Esophagus squamous epithelium (tissue), 5 donors: ENCODE data around the gene RCAN1. TPM values are rescaled to one million over a fixed set of nuclear protein-coding genes. Genes with fewer than 3 reads are reported as not detected.

Source experiments
- DNase-seq: peaks from one replicate; lab custom pipeline; 2025; lab: John Stamatoyannopoulos, UW
- H3K27ac ChIP-seq, 4 donors: fragments of 200-600 bp; sonication (generic); one replicate each; pipeline ENCODE4 v1.5.1; 2016 to 2019; ENCODE audit warnings: mild to moderate bottlenecking in 1 of 4
- H3K27me3 ChIP-seq, 4 donors: fragments of 200-600 bp; sonication (generic); 1 replicate in 3 of 4; 2 replicates in 1 of 4; pipeline versions ENCODE4 v1.5.1 to v1.6.0; 2017 to 2021; ENCODE audit warnings: antibody characterized with exemption in 1 of 4
- H3K36me3 ChIP-seq, 3 donors: fragments of 200-600 bp; sonication (generic); one replicate each; pipeline ENCODE4 v1.5.1; 2016 to 2019
- H3K4me1 ChIP-seq, 3 donors: fragments of 200-600 bp; sonication (generic); one replicate each; pipeline ENCODE4 v1.5.1; 2017 to 2019
- H3K4me3 ChIP-seq, 4 donors: fragments of 200-600 bp; sonication (generic); 1 replicate in 3 of 4; 2 replicates in 1 of 4; pipeline ENCODE4 v1.5.1; 2016 to 2019; ENCODE audit warnings: mild to moderate bottlenecking in 2 of 4, moderate library complexity in 1 of 4
- H3K9me3 ChIP-seq, 3 donors: fragments of 200-600 bp; sonication (generic); one replicate each; pipeline ENCODE4 v1.5.1; 2016 to 2019
- POLR2A ChIP-seq, 4 donors: fragments of 450-650 bp; IDR thresholded peaks; one replicate each; pipeline ENCODE4 v1.6.1; 2017; ENCODE audit warnings: antibody characterized with exemption in 4 of 4, mild to moderate bottlenecking in 4 of 4, moderate library complexity in 3 of 4
- WGBS, 2 donors: methylation state at CpG; one replicate each; pipeline ENCODE4 v1.1.5; 2018; 5-methylcytosine and 5-hydroxymethylcytosine counted together
- intact Hi-C: fragments of 100-400 bp; cut with DNase I; formaldehyde crosslinking; loops from one replicate; pipeline ENCODE4 v1.15.0; 2022
- total RNA-seq, 4 donors: library from RNA; depleted of rRNA; stranded (reverse); fragments of >200 nt; gene quantifications; one replicate each; pipeline ENCODE4 v1.1.0, GENCODE V29; 2016
- TF ChIP-seq, protein P1 (sequence below), 6 experiments: fragments of 450-650 bp in 4 of 6; fragments of 200-600 bp in 2 of 6; sonication (generic) in 2 of 6; IDR thresholded peaks; one replicate each; pipeline ENCODE4 v1.5.1; 2016 to 2019; ENCODE audit warnings: antibody characterized with exemption in 6 of 6, mild to moderate bottlenecking in 4 of 6, moderate library complexity in 4 of 6
- donor health status: DM: yes; HTN: yes; CAD: no.

RCAN1 gene
- total RNA-seq, 4 donors from 2014 or later: 12.4 to 21.0 (median 17.0) TPM

DNA sequence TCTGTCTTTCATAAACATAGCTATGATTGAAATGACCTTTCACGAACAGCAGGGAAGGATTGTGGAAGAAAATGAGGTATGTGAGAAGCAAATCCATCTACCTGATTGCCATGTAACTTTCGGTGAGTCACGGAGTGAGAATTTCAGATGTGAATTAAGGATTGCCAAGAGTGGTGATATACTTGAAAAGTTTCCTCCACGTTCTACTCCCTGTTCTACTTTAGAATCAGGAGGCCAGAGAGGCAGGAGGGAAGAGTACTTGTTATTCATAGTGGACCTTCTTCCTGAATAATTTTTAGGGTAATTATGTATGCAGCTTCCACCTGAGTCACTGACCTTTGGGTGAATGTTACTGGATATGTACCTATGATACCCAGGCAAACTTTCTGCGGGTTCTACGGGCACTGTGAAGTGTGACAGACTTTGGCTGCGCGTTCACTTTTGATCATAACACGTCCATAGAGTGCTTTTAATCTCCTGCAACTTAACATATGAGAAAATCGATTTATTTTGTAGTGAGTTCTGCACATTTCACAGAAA lies 100.3 kb downstream of the RCAN1 start:
- no peaks in the 10 kb centered on the region for H3K27me3 ChIP-seq
- TF ChIP-seq, protein P1, sequence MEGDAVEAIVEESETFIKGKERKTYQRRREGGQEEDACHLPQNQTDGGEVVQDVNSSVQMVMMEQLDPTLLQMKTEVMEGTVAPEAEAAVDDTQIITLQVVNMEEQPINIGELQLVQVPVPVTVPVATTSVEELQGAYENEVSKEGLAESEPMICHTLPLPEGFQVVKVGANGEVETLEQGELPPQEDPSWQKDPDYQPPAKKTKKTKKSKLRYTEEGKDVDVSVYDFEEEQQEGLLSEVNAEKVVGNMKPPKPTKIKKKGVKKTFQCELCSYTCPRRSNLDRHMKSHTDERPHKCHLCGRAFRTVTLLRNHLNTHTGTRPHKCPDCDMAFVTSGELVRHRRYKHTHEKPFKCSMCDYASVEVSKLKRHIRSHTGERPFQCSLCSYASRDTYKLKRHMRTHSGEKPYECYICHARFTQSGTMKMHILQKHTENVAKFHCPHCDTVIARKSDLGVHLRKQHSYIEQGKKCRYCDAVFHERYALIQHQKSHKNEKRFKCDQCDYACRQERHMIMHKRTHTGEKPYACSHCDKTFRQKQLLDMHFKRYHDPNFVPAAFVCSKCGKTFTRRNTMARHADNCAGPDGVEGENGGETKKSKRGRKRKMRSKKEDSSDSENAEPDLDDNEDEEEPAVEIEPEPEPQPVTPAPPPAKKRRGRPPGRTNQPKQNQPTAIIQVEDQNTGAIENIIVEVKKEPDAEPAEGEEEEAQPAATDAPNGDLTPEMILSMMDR (IDR thresholded peaks at IDR 0.05): no peak
- no peak for TF ChIP-seq POLR2A (IDR thresholded peaks at IDR 0.05)
- H3K4me3 ChIP-seq: no peak overlapping the region
- peaks cover 4 to 19% (median 12%) of the 10 kb centered on the region in 3 donors for H3K4me1 ChIP-seq
- H3K36me3 ChIP-seq: peaks cover 0 to 27% (median 7%) of the 10 kb centered on the region in 3 donors
- no peak for DNase-seq
- H3K9me3 ChIP-seq: no peaks in the 10 kb centered on the region
- intact Hi-C loops: no loop called here
- 82 to 90% methylated on average over 10 of the region's 10 CpGs for WGBS, 2 donors
- no peak overlapping the region for H3K27ac ChIP-seq

DNA sequence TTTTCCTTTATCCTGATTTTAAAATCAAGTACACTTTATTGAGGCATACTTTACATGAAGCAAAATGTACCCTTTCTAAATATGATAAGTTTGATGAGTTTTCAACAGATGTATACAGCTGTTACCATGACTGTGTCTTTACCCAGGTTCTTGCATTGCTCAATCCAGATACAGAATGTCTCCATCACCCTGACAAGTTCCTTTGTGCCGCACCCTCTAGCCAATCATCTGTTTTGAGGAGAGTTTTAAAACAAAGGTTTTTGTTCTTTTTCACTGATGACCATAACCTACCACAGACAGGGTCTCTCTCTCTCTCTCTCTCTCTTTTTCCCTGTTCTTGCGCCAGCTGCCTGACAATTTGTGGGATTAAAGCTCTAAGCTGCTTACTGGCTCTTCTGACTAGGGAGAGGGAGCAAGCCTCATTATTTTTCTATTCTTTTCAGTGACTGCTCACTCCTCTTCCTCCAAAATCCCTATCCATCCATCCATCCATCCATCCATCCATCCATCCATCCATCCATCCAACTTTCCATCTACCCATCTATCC lies 101.7 kb downstream of the RCAN1 start:
- intact Hi-C loops: no loop called here
- Histone ChIP-seq H3K27ac (peak overlapping the region in 1 of 4 donors; percentile 13), H3K4me3 (no peak overlapping the region), H3K9me3 (no peaks in the 10 kb centered on the region), H3K4me1 (peaks cover 4 to 19% (median 12%) of the 10 kb centered on the region in 3 donors), H3K36me3 (peaks cover 0 to 15% (median 7%) of the 10 kb centered on the region in 3 donors), H3K27me3 (no peaks in the 10 kb centered on the region)
- no peak for TF ChIP-seq POLR2A (IDR thresholded peaks at IDR 0.05)
- TF ChIP-seq, protein P1 (IDR thresholded peaks at IDR 0.05): no peak
- DNase-seq: no peak
- 72 to 85% methylated on average over 2 of the region's 2 CpGs for WGBS, 2 donors

DNA sequence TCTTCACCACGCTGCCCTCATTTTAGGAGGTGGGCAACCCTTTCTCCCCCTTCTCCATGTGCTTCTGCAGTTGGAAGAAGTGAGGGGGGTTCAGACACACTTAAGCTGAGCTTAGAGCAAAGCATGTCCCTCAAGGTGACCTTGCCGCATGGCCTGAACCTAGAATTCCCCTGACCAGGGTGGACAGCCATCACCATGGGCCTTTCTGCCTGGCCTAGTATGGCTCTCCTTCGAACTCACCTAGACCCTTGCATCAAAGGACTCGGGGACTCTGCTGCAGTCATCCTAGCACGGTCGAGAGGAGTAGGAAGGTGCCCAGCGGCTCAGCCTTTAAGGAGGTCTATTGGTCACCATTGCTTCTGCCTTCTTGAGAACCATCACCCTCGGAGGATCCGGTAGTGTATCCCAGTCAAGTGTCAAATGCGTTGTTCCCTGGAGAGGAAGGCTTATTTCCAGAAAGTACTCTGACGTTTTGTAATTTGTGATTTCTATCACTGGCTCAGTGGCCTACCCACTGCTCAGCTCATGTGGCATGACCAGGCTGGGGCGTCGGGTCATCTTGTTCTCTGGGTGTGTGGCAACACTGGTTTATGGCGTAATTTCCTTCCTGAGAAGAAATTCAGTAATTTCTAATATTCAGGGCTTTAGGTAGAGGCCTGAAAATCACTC lies 103.0 kb downstream of the RCAN1 start, which contains the start of gene KCNE1:
Gene KCNE1 (minus strand): TSS at position 424 of the 669 bp plus-strand sequence. CDS start 62,576 bp downstream, outside the sequence.
- Histone ChIP-seq H3K27ac (peak within 1 kb of the TSS in 3 of 4 donors; percentile 48 to 77 (median 53)), H3K9me3 (no peaks in the 10 kb centered on the region), H3K27me3 (no peaks in the 10 kb centered on the region), H3K4me3 (peak within 1 kb of the TSS in 1 of 4 donors; percentile 40), H3K36me3 (peaks cover 0 to 3% (median 0%) of the 10 kb centered on the region in 3 donors), H3K4me1 (peaks cover 4 to 19% (median 12%) of the 10 kb centered on the region in 3 donors)
- DNase-seq: no peak
- peak in 1 of 4 donors; percentile 33 for TF ChIP-seq POLR2A (IDR thresholded peaks at IDR 0.05)
- TF ChIP-seq, protein P1 (IDR thresholded peaks at IDR 0.05): no peak
- 86 to 90% methylated on average over 10 to 14 of the region's 14 CpGs for WGBS, 2 donors
- intact Hi-C loops: no loop called here

DNA sequence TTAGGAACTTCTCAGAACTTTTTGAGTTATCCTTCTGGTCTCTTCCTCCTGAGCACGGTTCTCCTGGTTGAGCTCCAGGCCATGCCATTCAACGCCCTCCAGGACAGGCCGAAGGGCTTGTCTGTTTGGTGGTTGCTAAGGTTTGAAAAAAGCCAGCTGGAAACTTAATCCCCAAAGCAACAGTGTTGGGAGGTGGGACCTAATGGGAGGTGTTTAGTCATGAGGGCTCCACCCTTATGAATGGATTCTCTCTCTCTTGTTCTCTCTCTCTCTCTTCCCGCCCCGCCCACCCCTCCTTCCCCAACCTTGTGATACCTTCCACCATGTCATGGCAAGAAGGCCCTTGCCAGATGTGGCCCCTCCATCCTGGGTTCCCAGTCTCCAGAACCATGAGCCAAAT lies 103.7 kb downstream of the RCAN1 start:
- H3K27me3 ChIP-seq: no peaks in the 10 kb centered on the region
- peak overlapping the region in 1 of 4 donors; percentile 40 for H3K4me3 ChIP-seq
- no peak for DNase-seq
- intact Hi-C loops: no loop called here
- H3K27ac ChIP-seq: peak overlapping the region in 3 of 4 donors; percentile 48 to 77 (median 53)
- 34 to 52% methylated on average over 3 of the region's 5 CpGs for WGBS, 2 donors
- H3K9me3 ChIP-seq: no peaks in the 10 kb centered on the region
- TF ChIP-seq POLR2A (IDR thresholded peaks at IDR 0.05): no peak
- TF ChIP-seq, protein P1 (IDR thresholded peaks at IDR 0.05): no peak
- H3K36me3 ChIP-seq: no peaks in the 10 kb centered on the region
- peaks cover 4 to 19% (median 12%) of the 10 kb centered on the region in 3 donors for H3K4me1 ChIP-seq
